ENCODE data around the gene ZNF385C. TPM values are rescaled to one million over a fixed set of nuclear protein-coding genes. Genes with fewer than 3 reads are reported as not detected.
A peak's percentile ranks its signal among the peaks of the same experiment; 100 is the strongest.
"Not testable (repeated sequence)": the region's sequence is repeated elsewhere in the genome, so short reads cannot be mapped to it uniquely, and the experiment has no call there.

The ZNF385C gene
- total RNA-seq, 1 donor from 2014 or later: not detected

- no peak for DNase-seq
Measured at GRCh38 chr17:42018988-42019387, 79.3 kb downstream of the ZNF385C start.

- DNase-seq: no peak
Measured at GRCh38 chr17:42018339-42018738, 79.9 kb downstream of the ZNF385C start.

GRCh38 chr17:42017866-42018200, 80.4 kb downstream of the ZNF385C start:
- DNase-seq: no peak

- DNase-seq: peak; percentile 93
Measured at GRCh38 chr17:42016941-42017865, 81.1 kb downstream of the ZNF385C start, which contains the start of gene DNAJC7. Gene DNAJC7, minus strand, starts transcription at chr17:42017439. Its CDS starts 23 bp downstream, at chr17:42017416.

- DNase-seq: peak; percentile 32
Measured at GRCh38 chr17:42016411-42016831, 81.9 kb downstream of the ZNF385C start.

- DNase-seq: not testable (repeated sequence)
Measured at GRCh38 chr17:42013740-42014139, 84.5 kb downstream of the ZNF385C start.

GRCh38 chr17:42012363-42012762, 85.9 kb downstream of the ZNF385C start:
- not testable (repeated sequence) for DNase-seq

- DNase-seq: peak; percentile 56
Measured at GRCh38 chr17:42010898-42011516, 87.3 kb downstream of the ZNF385C start.

- peak; percentile 44 for DNase-seq
Measured at GRCh38 chr17:42010266-42010680, 88.0 kb downstream of the ZNF385C start.

- DNase-seq: no peak
Measured at GRCh38 chr17:42009170-42009569, 89.1 kb downstream of the ZNF385C start.

GRCh38 chr17:42005166-42005565, 93.1 kb downstream of the ZNF385C start:
- no peak for DNase-seq

- DNase-seq: peak; percentile 52
Measured at GRCh38 chr17:42002792-42003301, 95.4 kb downstream of the ZNF385C start.

GRCh38 chr17:42002175-42002791, 96.0 kb downstream of the ZNF385C start:
- no peak for DNase-seq

GRCh38 chr17:42001729-42002128, 96.5 kb downstream of the ZNF385C start:
- DNase-seq: no peak

- no peak for DNase-seq
Measured at GRCh38 chr17:42000413-42001133, 97.7 kb downstream of the ZNF385C start.

- DNase-seq: no peak
Measured at GRCh38 chr17:41998497-41998896, 99.8 kb downstream of the ZNF385C start.

GRCh38 chr17:41996855-41997164, 101.5 kb downstream of the ZNF385C start:
- no peak for DNase-seq

GRCh38 chr17:41992576-41992975, 105.7 kb downstream of the ZNF385C start:
- no peak for DNase-seq

- no peak for DNase-seq
Measured at GRCh38 chr17:41989702-41990419, 108.4 kb downstream of the ZNF385C start.

GRCh38 chr17:41988418-41988817, 109.9 kb downstream of the ZNF385C start:
- no peak for DNase-seq

- no peak for DNase-seq
Measured at GRCh38 chr17:41987642-41988041, 110.6 kb downstream of the ZNF385C start.

- DNase-seq: no peak
Measured at GRCh38 chr17:41986634-41987033, 111.6 kb downstream of the ZNF385C start.

Data from dermis blood vessel endothelial cell (primary cell).